Trophoblast cell (in vitro differentiated cells and primary cell): Measurements from ENCODE around the gene TNNT2.

Experiments
- DNase-seq, 2 donors: peaks; one replicate each; pipeline ENCODE4 v3.0.0-alpha.2; 2016
- H2AFZ ChIP-seq: 2 replicates; pipeline ENCODE4 v1.6.1; 2013; ENCODE audit warnings: low read length, moderate library complexity, mild to moderate bottlenecking; ENCODE audit not compliant: insufficient read depth, poor library complexity
- H2AK5ac ChIP-seq: 2 replicates; pipeline ENCODE4 v1.6.1; 2013; ENCODE audit warnings: mild to moderate bottlenecking, low read length
- H2BK120ac ChIP-seq: 2 replicates; pipeline ENCODE4 v1.6.1; 2013; ENCODE audit warnings: low read length, mild to moderate bottlenecking, moderate library complexity; ENCODE audit not compliant: insufficient read depth, poor library complexity
- H2BK12ac ChIP-seq: 2 replicates; pipeline ENCODE4 v1.6.1; 2013; ENCODE audit warnings: mild to moderate bottlenecking, low read length, moderate library complexity
- H2BK5ac ChIP-seq: 2 replicates; pipeline ENCODE4 v1.6.1; 2013; ENCODE audit warnings: low read length, low read depth, moderate library complexity, mild to moderate bottlenecking; ENCODE audit not compliant: poor library complexity
- H3K14ac ChIP-seq: 2 replicates; pipeline ENCODE4 v1.6.1; 2013; ENCODE audit warnings: mild to moderate bottlenecking, low read length
- H3K18ac ChIP-seq: 2 replicates; pipeline ENCODE4 v1.6.1; 2013; ENCODE audit warnings: mild to moderate bottlenecking, low read length
- H3K23ac ChIP-seq: 2 replicates; pipeline ENCODE4 v1.6.1; 2013; ENCODE audit warnings: low read length
- H3K27ac ChIP-seq: 2 replicates; pipeline ENCODE4 v1.5.1; 2013; ENCODE audit warnings: low read depth, mild to moderate bottlenecking, inconsistent platforms, low read length, moderate library complexity
- H3K27me3 ChIP-seq: 2 replicates; pipeline ENCODE4 v1.6.1; 2013; ENCODE audit warnings: inconsistent platforms, mild to moderate bottlenecking, low read length, moderate library complexity; ENCODE audit not compliant: insufficient read depth
- H3K36me3 ChIP-seq, 2 experiments: 1 replicate in 1 of 2; 2 replicates in 1 of 2; pipeline ENCODE4 v1.6.1; 2013; ENCODE audit warnings: low read length in 2 of 2, mild to moderate bottlenecking in 2 of 2, moderate library complexity in 1 of 2; ENCODE audit not compliant: insufficient read depth in 2 of 2, control insufficient read depth in 1 of 2
- H3K4ac ChIP-seq: 2 replicates; pipeline ENCODE4 v1.6.1; 2013; ENCODE audit warnings: low read depth, mild to moderate bottlenecking, low read length, moderate library complexity
- H3K4me1 ChIP-seq, 2 experiments: 1 replicate in 1 of 2; 2 replicates in 1 of 2; pipeline ENCODE4 v1.6.1; 2013; ENCODE audit warnings: low read length in 2 of 2, mild to moderate bottlenecking in 2 of 2, moderate library complexity in 1 of 2; ENCODE audit not compliant: insufficient read depth in 2 of 2, control insufficient read depth in 1 of 2
- H3K4me2 ChIP-seq: 2 replicates; pipeline ENCODE4 v1.6.1; 2013; ENCODE audit warnings: inconsistent platforms, mild to moderate bottlenecking, low read length, moderate library complexity
- H3K4me3 ChIP-seq: 2 replicates; pipeline ENCODE4 v1.5.1; 2013; ENCODE audit warnings: mild to moderate bottlenecking, low read depth, low read length, inconsistent platforms
- H3K79me1 ChIP-seq: one replicate; pipeline ENCODE4 v1.6.1; 2013; ENCODE audit warnings: low read length
- H3K79me2 ChIP-seq: 2 replicates; pipeline ENCODE4 v1.6.1; 2013; ENCODE audit warnings: low read length, mild to moderate bottlenecking; ENCODE audit not compliant: control insufficient read depth, insufficient read depth, poor library complexity
- H3K9ac ChIP-seq: 2 replicates; pipeline ENCODE4 v1.6.1; 2013; ENCODE audit warnings: mild to moderate bottlenecking, low read length
- H3K9me3 ChIP-seq: 2 replicates; pipeline ENCODE4 v1.6.1; 2013; ENCODE audit warnings: low read depth, mild to moderate bottlenecking, control low read depth, inconsistent platforms, low read length; ENCODE audit not compliant: insufficient read depth
- H4K12ac ChIP-seq: 2 replicates; pipeline ENCODE4 v1.6.1; 2013; ENCODE audit warnings: low read depth, mild to moderate bottlenecking, low read length, moderate library complexity
- H4K8ac ChIP-seq: 2 replicates; pipeline ENCODE4 v1.6.1; 2013; ENCODE audit warnings: low read depth, mild to moderate bottlenecking, low read length, moderate library complexity
- H4K91ac ChIP-seq: one replicate; pipeline ENCODE4 v1.6.1; 2013; ENCODE audit warnings: low read depth, mild to moderate bottlenecking, low read length, moderate library complexity
- WGBS: extraction: QIAGEN DNeasy Blood & Tissue Kit; methylation state at CpG from one replicate; pipeline ENCODE4 v1.1.7; 2013; ENCODE audit warnings: missing lambda C conversion rate; ENCODE audit not compliant: insufficient read length, insufficient coverage; ENCODE audit errors: extremely low coverage; 5-methylcytosine and 5-hydroxymethylcytosine counted together

The TNNT2 gene

GRCh38 chr1:201351617-201352016 is 25.9 kb downstream of the TNNT2 start:
- Histone ChIP-seq H4K91ac (no peak overlapping the region), H3K36me3 (no peaks in the 10 kb centered on the region), H3K79me1 (no peaks in the 10 kb centered on the region), H2BK5ac (no peak overlapping the region), H3K23ac (no peak overlapping the region), H3K4me3 (no peak overlapping the region), H4K8ac (no peak overlapping the region), H3K18ac (no peak overlapping the region), H2BK120ac (no peak overlapping the region), H3K4me2 (no peak overlapping the region), H3K9ac (no peak overlapping the region), H3K4me1 (peaks cover 2 to 16% of the 10 kb centered on the region in 2 experiments), H3K27ac (no peak overlapping the region), H3K14ac (no peak overlapping the region), H2BK12ac (no peak overlapping the region), H2AK5ac (no peak overlapping the region), H3K79me2 (no peaks in the 10 kb centered on the region), H3K9me3 (no peaks in the 10 kb centered on the region), H2AFZ (no peak overlapping the region), H3K27me3 (no peaks in the 10 kb centered on the region), H3K4ac (no peak overlapping the region), H4K12ac (no peak overlapping the region)
- DNase-seq = no peak

DNA sequence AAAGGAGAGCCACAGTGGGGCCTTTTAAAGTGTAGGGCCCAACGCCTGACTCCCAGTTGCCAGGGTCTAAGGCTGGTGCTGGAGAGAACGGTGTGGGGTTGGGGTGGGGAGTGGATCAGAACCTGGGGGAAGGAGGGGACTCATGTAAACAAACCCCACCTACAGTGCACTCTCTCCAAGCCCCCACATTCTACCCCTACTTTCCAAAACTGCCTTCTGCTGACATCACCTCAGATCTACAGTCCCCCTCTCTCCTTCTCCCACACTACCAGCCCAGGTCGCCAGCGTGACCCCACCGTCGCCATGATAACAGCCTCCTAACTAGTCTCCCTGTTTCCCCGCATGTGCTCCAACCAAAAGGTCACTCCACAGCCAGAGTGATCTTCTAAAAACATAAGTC is 26.6 kb downstream of the TNNT2 start:
- Histone ChIP-seq H2BK12ac (no peak overlapping the region), H4K12ac (no peak overlapping the region), H3K27ac (no peak overlapping the region), H3K4ac (no peak overlapping the region), H3K18ac (no peak overlapping the region), H3K23ac (no peak overlapping the region), H3K79me2 (no peaks in the 10 kb centered on the region), H3K9me3 (no peaks in the 10 kb centered on the region), H2AK5ac (no peak overlapping the region), H4K8ac (no peak overlapping the region), H3K27me3 (no peaks in the 10 kb centered on the region), H4K91ac (no peak overlapping the region), H3K4me2 (no peak overlapping the region), H3K4me3 (no peak overlapping the region), H2AFZ (no peak overlapping the region), H2BK120ac (no peak overlapping the region), H2BK5ac (no peak overlapping the region), H3K14ac (no peak overlapping the region), H3K9ac (no peak overlapping the region), H3K36me3 (no peaks in the 10 kb centered on the region), H3K4me1 (peaks cover 9 to 23% of the 10 kb centered on the region in 2 experiments), H3K79me1 (no peaks in the 10 kb centered on the region)
- no CpG with 5 or more reads among the region's 7 CpGs for WGBS
- DNase-seq = no peak

GRCh38 chr1:201350361-201350725 is 27.1 kb downstream of the TNNT2 start:
- no peak overlapping the region for H2BK120ac ChIP-seq
- no peak overlapping the region for H3K4ac ChIP-seq
- no peak for DNase-seq

DNA sequence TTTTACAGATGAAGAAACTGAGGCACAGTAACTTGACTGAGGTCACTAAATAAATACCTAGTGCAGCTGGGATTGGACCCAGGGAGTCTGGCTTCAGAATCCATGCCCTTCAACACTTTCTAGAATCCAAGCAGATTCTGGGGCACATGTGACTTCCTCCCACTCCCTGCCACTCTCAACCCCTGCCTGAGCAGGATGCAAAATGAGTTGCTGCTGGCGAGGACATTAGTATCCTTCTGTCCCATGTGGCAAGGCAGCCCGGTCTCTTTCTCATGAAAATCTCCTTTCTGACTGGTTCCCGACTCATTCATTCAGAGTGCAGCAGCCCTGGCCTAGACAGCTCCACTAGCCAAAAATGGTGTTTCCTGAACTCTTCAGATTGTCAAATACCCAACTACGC is 28.4 kb downstream of the TNNT2 start:
- no peak overlapping the region for H2AFZ ChIP-seq
- no CpG with 5 or more reads among the region's 4 CpGs for WGBS
- no peaks in the 10 kb centered on the region for H3K27me3 ChIP-seq
- no peak overlapping the region for H3K14ac ChIP-seq
- H4K8ac ChIP-seq = no peak overlapping the region
- H3K36me3 ChIP-seq = no peaks in the 10 kb centered on the region
- H3K79me2 ChIP-seq = no peaks in the 10 kb centered on the region
- H4K12ac ChIP-seq = no peak overlapping the region
- H3K4me3 ChIP-seq = no peak overlapping the region
- no peak for DNase-seq
- no peak overlapping the region for H3K18ac ChIP-seq
- H3K4me2 ChIP-seq = no peak overlapping the region
- H2BK5ac ChIP-seq = no peak overlapping the region
- no peaks in the 10 kb centered on the region for H3K79me1 ChIP-seq
- no peaks in the 10 kb centered on the region for H3K9me3 ChIP-seq
- H4K91ac ChIP-seq = no peak overlapping the region
- no peak overlapping the region for H2BK120ac ChIP-seq
- no peak overlapping the region for H3K4ac ChIP-seq
- H3K4me1 ChIP-seq = peaks cover 9 to 23% of the 10 kb centered on the region in 2 experiments
- H2BK12ac ChIP-seq = no peak overlapping the region
- H2AK5ac ChIP-seq = no peak overlapping the region
- no peak overlapping the region for H3K23ac ChIP-seq
- H3K9ac ChIP-seq = no peak overlapping the region
- H3K27ac ChIP-seq = no peak overlapping the region

More at GRCh38 chr1:201350361-201350725, 27.1 kb downstream of the TNNT2 start:
- Histone ChIP-seq H3K36me3 (no peaks in the 10 kb centered on the region), H3K4me2 (no peak overlapping the region), H3K23ac (no peak overlapping the region), H4K8ac (no peak overlapping the region), H3K27me3 (no peaks in the 10 kb centered on the region), H3K4me3 (no peak overlapping the region), H3K14ac (no peak overlapping the region), H3K18ac (no peak overlapping the region), H4K91ac (no peak overlapping the region), H2BK12ac (no peak overlapping the region), H3K9ac (no peak overlapping the region), H2AK5ac (no peak overlapping the region), H2AFZ (no peak overlapping the region), H4K12ac (no peak overlapping the region), H3K4me1 (peaks cover 9 to 23% of the 10 kb centered on the region in 2 experiments), H2BK5ac (no peak overlapping the region), H3K9me3 (no peaks in the 10 kb centered on the region), H3K27ac (no peak overlapping the region), H3K79me2 (no peaks in the 10 kb centered on the region), H3K79me1 (no peaks in the 10 kb centered on the region)
- no CpG with 5 or more reads among the region's 2 CpGs for WGBS
